GM19193 (cell line): ENCODE measurements around the gene SLC2A8.

Experiments used
- POLR2A ChIP-seq: IDR thresholded peaks from 4 replicates; pipeline ENCODE4 v1.6.1; 2011; ENCODE audit not compliant: insufficient read depth, insufficient read length; ENCODE audit errors: extremely low read depth

SLC2A8 gene, protein sequence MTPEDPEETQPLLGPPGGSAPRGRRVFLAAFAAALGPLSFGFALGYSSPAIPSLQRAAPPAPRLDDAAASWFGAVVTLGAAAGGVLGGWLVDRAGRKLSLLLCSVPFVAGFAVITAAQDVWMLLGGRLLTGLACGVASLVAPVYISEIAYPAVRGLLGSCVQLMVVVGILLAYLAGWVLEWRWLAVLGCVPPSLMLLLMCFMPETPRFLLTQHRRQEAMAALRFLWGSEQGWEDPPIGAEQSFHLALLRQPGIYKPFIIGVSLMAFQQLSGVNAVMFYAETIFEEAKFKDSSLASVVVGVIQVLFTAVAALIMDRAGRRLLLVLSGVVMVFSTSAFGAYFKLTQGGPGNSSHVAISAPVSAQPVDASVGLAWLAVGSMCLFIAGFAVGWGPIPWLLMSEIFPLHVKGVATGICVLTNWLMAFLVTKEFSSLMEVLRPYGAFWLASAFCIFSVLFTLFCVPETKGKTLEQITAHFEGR

DNA sequence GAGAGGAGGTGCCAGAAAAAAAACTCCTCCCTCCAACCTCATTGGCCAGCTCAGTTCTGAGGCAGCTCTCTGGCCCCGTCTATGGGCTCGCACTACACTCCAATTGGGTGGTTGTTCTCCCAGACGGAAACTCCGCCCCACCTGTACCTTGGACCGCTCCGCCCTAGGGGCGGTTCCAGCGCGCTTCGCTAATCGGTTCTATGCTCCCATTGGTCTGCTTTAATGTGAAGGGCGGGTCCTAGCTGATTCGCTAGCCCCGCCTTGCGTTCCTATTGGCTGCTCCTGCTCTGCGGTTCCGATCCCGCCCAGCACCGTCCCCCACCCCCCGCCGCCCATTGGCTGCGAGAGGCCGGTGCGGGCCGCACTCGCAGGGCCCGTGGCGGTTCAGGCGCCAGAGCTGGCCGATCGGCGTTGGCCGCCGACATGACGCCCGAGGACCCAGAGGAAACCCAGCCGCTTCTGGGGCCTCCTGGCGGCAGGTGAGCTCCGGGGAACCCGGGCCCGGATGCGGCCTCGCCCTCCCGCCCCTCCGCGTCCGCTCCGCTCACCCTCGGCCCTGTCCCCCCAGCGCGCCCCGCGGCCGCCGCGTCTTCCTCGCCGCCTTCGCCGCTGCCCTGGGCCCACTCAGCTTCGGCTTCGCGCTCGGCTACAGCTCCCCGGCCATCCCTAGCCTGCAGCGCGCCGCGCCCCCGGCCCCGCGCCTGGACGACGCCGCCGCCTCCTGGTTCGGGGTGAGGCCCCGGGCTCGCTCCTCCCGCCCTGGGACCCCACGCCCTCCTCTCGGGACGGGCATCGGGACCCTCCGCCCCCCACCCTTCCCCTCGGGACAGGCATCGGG lies at the start of gene SLC2A8:
Gene SLC2A8 (plus strand): TSS at position 362 of the 838 bp plus-strand sequence. CDS start 62 bp downstream, at position 424.
- TF ChIP-seq POLR2A, result peak; percentile 54

DNA sequence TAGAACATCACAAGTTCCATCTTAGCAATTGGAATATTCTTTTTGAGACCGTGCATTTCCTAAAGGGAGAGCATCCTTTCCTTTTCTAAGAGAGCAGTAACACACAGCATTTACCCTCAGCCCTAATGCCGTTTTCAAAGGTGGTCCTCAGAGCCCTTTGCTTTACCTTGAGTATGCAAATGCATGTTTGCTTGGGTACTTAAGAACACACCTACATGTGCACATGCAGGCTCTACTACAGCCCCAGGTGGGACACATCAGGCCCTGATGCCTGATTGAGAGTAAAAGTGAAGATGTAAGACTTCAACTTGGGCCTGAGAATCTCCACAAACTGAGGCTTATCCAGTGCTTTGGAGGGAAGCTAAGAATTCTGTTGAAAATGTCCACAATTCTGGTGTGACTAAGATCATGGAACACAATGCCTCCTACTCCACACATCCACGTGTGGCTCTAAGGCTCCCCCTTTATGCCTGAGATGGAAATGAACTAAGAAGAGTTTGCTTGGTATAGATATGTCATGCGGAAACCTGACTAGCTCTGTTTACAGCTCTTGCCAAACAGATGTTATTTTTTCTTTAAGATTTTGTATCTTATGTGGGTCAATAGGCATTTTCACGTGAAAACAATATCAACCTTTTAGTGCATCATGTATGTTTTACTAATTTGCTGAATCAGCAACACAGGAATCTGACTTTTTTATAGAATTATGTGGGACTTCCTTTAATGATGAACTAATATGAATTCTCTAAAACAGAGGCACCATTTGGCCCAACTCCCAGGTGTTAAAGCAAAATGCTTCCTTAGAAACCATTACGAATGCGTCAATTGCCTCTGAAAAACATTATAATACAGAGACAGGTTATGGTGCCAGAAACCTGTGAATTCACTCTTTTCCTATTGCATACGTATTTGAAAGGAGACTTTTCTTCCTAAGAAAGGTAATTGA lies 48.9 kb upstream of the SLC2A8 start:
- no peak for TF ChIP-seq POLR2A

DNA sequence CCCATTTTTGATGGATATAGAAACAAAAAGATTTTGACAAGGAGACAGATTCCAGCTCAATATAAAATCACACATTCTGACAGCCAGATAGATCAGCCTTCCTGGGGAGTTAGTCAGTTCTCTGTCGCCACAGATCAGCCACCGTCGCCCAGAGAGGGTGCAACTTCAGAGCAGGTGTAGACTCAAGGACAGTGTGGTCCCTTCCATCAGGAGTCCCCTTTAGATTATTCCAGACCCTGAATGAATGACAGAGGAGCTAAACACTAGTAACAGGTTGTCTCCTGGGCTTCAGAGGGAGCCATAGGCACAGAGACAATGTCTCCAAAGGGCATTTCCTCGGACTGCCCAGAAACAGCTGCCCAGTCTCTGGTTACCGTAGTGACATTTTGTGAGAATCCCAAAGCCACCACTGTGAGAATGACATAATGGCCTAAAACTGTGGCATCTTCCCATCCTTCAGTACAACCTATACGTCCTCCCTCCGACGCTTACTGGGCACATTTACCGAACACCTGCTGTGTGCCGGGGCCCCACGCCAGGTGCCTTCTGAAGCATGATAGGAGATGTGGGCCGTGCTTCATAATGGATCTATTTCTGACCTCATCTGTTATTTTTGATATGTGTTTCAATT lies 47.4 kb upstream of the SLC2A8 start:
- TF ChIP-seq POLR2A, result no peak

- no peak for TF ChIP-seq POLR2A
Measured at GRCh38 chr9:127351182-127352166, 45.5 kb upstream of the SLC2A8 start.

GRCh38 chr9:127353882-127354281 lies 43.1 kb upstream of the SLC2A8 start:
- TF ChIP-seq POLR2A, result no peak

- no peak for TF ChIP-seq POLR2A
Measured at GRCh38 chr9:127356906-127357305, 40.1 kb upstream of the SLC2A8 start.

GRCh38 chr9:127358023-127358535 lies 38.9 kb upstream of the SLC2A8 start:
- no peak for TF ChIP-seq POLR2A

GRCh38 chr9:127358770-127359169 lies 38.2 kb upstream of the SLC2A8 start:
- no peak for TF ChIP-seq POLR2A

GRCh38 chr9:127360250-127360649 lies 36.7 kb upstream of the SLC2A8 start:
- no peak for TF ChIP-seq POLR2A

- no peak for TF ChIP-seq POLR2A
Measured at GRCh38 chr9:127360829-127361228, 36.1 kb upstream of the SLC2A8 start.

DNA sequence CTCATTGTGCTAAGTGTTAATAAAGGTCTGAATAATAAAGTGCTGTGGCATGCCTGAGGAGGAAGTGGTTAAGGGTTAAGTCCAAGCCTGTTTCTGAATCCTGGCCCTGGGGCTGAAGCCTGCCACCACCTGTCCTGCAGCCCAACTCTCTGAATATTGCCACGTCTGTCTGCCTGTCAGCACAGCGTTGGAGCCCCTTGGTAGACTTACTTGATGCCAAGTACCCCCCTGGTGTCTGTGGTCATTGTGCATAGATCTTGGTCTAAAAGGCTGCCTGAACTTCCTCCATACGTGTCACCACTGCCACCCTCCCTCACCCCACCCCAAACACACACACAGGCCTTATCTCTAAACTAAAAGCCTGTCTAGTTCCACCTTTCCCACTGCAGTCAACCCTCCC lies 35.4 kb upstream of the SLC2A8 start:
- TF ChIP-seq POLR2A, result no peak

DNA sequence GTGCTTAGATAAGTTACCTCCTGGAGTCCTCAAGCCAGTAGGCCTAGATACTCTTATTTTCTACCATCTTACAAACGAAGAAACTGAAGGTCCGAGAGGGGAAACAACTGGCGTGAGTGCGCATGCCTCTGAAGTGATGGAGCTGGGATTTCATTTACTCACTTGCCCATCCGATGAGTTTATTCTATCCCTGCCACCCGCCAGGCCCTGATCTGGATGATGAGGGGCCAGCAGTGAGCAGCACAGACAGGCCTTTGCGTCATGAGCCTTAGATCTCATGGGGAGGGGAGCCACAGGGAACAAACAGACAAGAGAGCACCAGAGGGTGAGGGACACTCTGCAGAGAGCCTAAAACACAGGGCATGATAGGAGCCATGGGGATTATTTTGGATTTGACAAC lies 34.1 kb upstream of the SLC2A8 start:
- no peak for TF ChIP-seq POLR2A

DNA sequence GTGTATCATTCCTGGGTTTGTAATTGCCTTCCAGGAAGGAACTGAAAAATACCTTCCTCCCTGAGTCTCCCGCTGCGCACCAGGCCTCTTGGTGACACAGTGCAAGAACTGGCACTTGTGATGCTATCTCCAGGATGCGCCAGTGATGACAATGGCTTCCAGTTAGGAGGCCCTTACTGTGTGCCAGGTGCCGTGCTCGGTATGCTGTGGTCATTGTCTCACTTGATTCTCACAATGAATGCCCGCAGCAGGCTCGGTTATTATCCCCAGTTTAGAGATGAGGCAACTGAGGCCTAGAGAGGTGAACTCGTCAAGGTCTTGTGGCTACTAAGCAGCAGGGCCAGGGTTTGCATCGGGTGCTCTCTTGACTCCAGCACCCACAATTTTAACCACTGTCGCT lies 31.5 kb upstream of the SLC2A8 start:
- no peak for TF ChIP-seq POLR2A
